ENCODE results near the gene GREM1. TPM values are rescaled to one million over a fixed set of nuclear protein-coding genes. Genes with fewer than 3 reads are reported as not detected.

The GREM1 gene
- total and polyA plus RNA-seq, 2 donors (not counting 3 experiments of a cell fraction or from before 2014, with no cell fraction given), result not detected

DNA sequence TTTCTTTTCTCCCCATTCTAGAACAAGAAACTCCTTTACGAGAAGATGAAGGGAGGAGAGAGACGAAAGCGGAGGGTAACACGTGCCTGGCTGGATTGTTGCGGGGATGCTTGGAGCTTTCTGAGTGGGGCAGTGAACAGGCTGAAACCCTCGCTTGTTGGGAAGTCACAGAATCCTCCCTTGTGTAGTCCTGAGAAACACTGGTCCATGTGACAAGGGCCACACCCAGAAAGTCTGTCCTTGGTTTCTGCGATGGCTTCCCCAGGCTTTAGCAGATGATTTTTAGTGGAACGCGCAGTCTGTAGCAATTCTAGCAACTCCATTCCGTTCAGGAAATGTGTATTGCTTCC lies 26.1 kb upstream of the GREM1 start:
- Histone ChIP-seq H3K9me1 (replicated peaks; ENCODE audit: control insufficient read depth, extremely low read depth, insufficient read depth, low read length) (no peaks in the 10 kb centered on the region), H3K9ac (replicated peaks; ENCODE audit: extremely low read depth, insufficient read depth, low read length) (no peak overlapping the region), H3K4me1 (ENCODE audit: control insufficient read depth, extremely low read depth, insufficient read depth, low read length) (no peaks in the 10 kb centered on the region), H3K27me3 (ENCODE audit: control insufficient read depth in 2 of 2, insufficient read depth in 2 of 2, low read length in 2 of 2) (peaks cover 0 to 1% of the 10 kb centered on the region in 2 experiments), H3K4me3 (replicated peaks in 1 of 3; ENCODE audit: insufficient read depth in 1 of 3, low read depth in 1 of 3, low read length in 3 of 3) (no peak overlapping the region), H3K36me3 (ENCODE audit: control insufficient read depth in 2 of 2, extremely low read depth in 1 of 2, insufficient read depth in 2 of 2, low read length in 2 of 2) (no peaks in the 10 kb centered on the region), H3K27ac (ENCODE audit: insufficient read depth, low read depth, low read length) (no peak overlapping the region), H3K4me2 (ENCODE audit: insufficient read depth, low read length) (no peak overlapping the region), H4K20me1 (replicated peaks; ENCODE audit: control insufficient read depth, extremely low read depth, insufficient read depth, low read length) (no peaks in the 10 kb centered on the region), H2AFZ (ENCODE audit: low read depth, low read length) (no peak overlapping the region), H3K9me3 (replicated peaks; ENCODE audit: control insufficient read depth, insufficient read depth, low read length) (no peaks in the 10 kb centered on the region), H3K79me2 (ENCODE audit: control insufficient read depth, insufficient read depth, low read length) (no peaks in the 10 kb centered on the region)
- BruUV-seq (replicated peaks), result no TSS peak
- FAIRE-seq, result no peak
- TF ChIP-seq MYC (IDR thresholded peaks at IDR 0.05; ENCODE audit: low read depth, low read length), result no peak
- TF ChIP-seq POLR2AphosphoS5 (IDR thresholded peaks at IDR 0.05; ENCODE audit: insufficient read depth, low read depth, low read length), result no peak
- TF ChIP-seq MAX (IDR thresholded peaks at IDR 0.05; ENCODE audit: insufficient read depth, insufficient read length), result no peak
- no peak for TF ChIP-seq JUN (IDR thresholded peaks at IDR 0.05; ENCODE audit: borderline replicate concordance, insufficient read depth, insufficient read length, low read depth)
- TF ChIP-seq GATA2 (IDR thresholded peaks at IDR 0.05; ENCODE audit: insufficient read depth, insufficient read length, low read depth, low read length), result no peak
- no peak for TF ChIP-seq FOS (IDR thresholded peaks at IDR 0.05; ENCODE audit: borderline replicate concordance, insufficient read depth, low read length)
- TF ChIP-seq CTCF (IDR thresholded peaks at IDR 0.05; ENCODE audit: extremely low read depth in 1 of 2, insufficient read depth in 1 of 2, low read depth in 1 of 2, low read length in 2 of 2), result no peak
- TF ChIP-seq EZH2 (IDR thresholded peaks at IDR 0.05; ENCODE audit: borderline replicate concordance, low read depth, low read length, severe bottlenecking), result no peak
- TF ChIP-seq POLR2A (IDR thresholded peaks at IDR 0.05; ENCODE audit: low read depth, low read length), result no peak
- no peak for DNase-seq (ENCODE audit: low read depth, low spot score)
- intact Hi-C loops (cut with micrococcal nuclease) (no loop called here), dilution Hi-C loops (cut with MboI; ENCODE audit: extremely low pct_ligation_motif_present, low sequenced_read_pairs) (loop anchor here (25.0 kb wide), 1 partner anchor 296 kb away; no protein-coding TSS in a partner anchor)
- CTCF ChIA-PET, result interaction anchor here (1.4 kb wide), 1 partner anchor 12 kb away, joined by 4 read pairs; no protein-coding TSS in a partner anchor
- POLR2A ChIA-PET, result no interaction called here

All from endothelial cell of umbilical vein (primary cell).